Vagina (tissue), 2 donors: Measurements from ENCODE around the gene BLOC1S2.

Source experiments
- POLR2A ChIP-seq, 2 donors: fragments of 450-650 bp; IDR thresholded peaks; one replicate each; pipeline ENCODE4 v1.6.1; 2017; ENCODE audit warnings: antibody characterized with exemption in 2 of 2, mild to moderate bottlenecking in 2 of 2, moderate library complexity in 2 of 2
- TF ChIP-seq, protein P1 (sequence below), 3 experiments: fragments of 450-650 bp in 2 of 3; fragments of 200-600 bp in 1 of 3; sonication (generic) in 1 of 3; IDR thresholded peaks; one replicate each; pipeline ENCODE4 v1.5.1; 2017 to 2019; ENCODE audit warnings: antibody characterized with exemption in 3 of 3, mild to moderate bottlenecking in 2 of 3, moderate library complexity in 2 of 3

DNA sequence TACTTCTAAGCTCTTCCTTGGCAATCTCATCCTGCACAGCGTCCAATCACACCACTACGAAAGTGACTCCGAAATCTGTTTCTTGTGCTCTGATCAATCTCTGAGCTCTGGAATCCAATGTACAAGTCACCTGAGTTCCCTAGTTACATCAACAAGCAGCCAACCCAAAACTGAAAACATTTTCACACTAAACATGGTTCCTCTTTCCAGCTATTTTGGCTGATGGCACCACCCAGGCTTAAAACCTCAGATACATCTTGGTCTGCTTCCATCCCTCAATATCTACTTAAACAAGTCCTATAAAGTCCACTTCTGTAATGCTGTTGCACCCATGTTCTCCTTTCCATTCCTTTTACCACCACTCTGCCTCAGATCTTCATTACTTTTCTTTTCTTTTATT lies 3.6 kb downstream of the BLOC1S2 start:
- TF ChIP-seq, protein P1, sequence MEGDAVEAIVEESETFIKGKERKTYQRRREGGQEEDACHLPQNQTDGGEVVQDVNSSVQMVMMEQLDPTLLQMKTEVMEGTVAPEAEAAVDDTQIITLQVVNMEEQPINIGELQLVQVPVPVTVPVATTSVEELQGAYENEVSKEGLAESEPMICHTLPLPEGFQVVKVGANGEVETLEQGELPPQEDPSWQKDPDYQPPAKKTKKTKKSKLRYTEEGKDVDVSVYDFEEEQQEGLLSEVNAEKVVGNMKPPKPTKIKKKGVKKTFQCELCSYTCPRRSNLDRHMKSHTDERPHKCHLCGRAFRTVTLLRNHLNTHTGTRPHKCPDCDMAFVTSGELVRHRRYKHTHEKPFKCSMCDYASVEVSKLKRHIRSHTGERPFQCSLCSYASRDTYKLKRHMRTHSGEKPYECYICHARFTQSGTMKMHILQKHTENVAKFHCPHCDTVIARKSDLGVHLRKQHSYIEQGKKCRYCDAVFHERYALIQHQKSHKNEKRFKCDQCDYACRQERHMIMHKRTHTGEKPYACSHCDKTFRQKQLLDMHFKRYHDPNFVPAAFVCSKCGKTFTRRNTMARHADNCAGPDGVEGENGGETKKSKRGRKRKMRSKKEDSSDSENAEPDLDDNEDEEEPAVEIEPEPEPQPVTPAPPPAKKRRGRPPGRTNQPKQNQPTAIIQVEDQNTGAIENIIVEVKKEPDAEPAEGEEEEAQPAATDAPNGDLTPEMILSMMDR (IDR thresholded peaks at IDR 0.05) = no peak
- TF ChIP-seq POLR2A (IDR thresholded peaks at IDR 0.05) = no peak
